ENCODE results near the gene CASZ1. TPM values are rescaled to one million over a fixed set of nuclear protein-coding genes. Genes with fewer than 3 reads are reported as not detected.

Gene CASZ1
- total RNA-seq, 3 donors from 2014 or later (not counting 1 experiment from before 2014, with no cell fraction given), result 55.9 to 83.0 (median 70.6) TPM

DNA sequence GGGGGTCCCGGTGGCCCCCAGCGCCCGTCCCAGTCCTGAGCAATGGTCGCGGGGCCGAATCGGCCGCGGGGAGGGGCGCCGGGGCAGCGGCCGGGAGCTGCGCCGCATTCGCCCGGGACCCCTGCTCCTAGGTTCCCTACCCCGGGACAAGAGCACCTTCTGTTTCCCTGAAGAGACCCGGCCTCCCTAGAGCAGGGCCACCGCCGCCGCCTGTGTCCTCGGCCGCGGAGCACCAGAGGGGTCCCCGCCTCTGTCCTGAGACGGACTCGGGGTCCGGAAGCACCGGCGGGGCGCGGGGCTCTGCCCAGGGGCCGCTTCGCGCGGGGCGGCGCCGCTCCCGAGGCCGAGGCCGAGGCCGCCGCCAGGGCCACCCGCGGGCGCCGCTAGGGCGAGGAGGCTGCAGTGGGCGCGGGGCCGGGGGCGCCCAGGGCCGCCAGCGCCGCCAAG, 157.9 kb downstream of the CASZ1 start:
- no peaks in the 10 kb centered on the region for H3K9me3 Mint-ChIP-seq
- DNase-seq, result no peak
- no peak overlapping the region for H3K27ac ChIP-seq (ENCODE audit: low read length)
- H3K36me3 ChIP-seq (ENCODE audit: control insufficient read depth, insufficient read depth, low read length), result no peaks in the 10 kb centered on the region
- H3K27me3 Mint-ChIP-seq (ENCODE audit: low read depth in 2 of 2), result no peaks in the 10 kb centered on the region
- H3K27me3 ChIP-seq (ENCODE audit: control insufficient read depth, insufficient read depth, low read length), result no peaks in the 10 kb centered on the region
- TF ChIP-seq, protein P1, sequence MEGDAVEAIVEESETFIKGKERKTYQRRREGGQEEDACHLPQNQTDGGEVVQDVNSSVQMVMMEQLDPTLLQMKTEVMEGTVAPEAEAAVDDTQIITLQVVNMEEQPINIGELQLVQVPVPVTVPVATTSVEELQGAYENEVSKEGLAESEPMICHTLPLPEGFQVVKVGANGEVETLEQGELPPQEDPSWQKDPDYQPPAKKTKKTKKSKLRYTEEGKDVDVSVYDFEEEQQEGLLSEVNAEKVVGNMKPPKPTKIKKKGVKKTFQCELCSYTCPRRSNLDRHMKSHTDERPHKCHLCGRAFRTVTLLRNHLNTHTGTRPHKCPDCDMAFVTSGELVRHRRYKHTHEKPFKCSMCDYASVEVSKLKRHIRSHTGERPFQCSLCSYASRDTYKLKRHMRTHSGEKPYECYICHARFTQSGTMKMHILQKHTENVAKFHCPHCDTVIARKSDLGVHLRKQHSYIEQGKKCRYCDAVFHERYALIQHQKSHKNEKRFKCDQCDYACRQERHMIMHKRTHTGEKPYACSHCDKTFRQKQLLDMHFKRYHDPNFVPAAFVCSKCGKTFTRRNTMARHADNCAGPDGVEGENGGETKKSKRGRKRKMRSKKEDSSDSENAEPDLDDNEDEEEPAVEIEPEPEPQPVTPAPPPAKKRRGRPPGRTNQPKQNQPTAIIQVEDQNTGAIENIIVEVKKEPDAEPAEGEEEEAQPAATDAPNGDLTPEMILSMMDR (IDR thresholded peaks at IDR 0.05), result no peak
- H3K27ac Mint-ChIP-seq, result no peak overlapping the region
- ATAC-seq, result peak in 2 of 3 donors; percentile 26 to 41
- 25% methylated on average over 57 of the region's 57 CpGs for WGBS (ENCODE audit: insufficient coverage)
- H3K4me3 ChIP-seq (ENCODE audit: low read length), result no peak overlapping the region
- no peaks in the 10 kb centered on the region for H3K9me3 ChIP-seq (ENCODE audit: control insufficient read depth, insufficient read depth, low read length)
- H3K4me1 ChIP-seq (ENCODE audit: control insufficient read depth, insufficient read depth, low read length), result peaks cover 6% of the 10 kb centered on the region
- H3K4me3 Mint-ChIP-seq, result no peak overlapping the region
- H3K36me3 Mint-ChIP-seq, result no peaks in the 10 kb centered on the region
- intact Hi-C loops (cut with micrococcal nuclease), result loop anchor here (1.0 kb wide), 1 partner anchor 131 kb away; no protein-coding TSS in a partner anchor
- peaks cover 0 to 5% of the 10 kb centered on the region in 2 donors for H3K4me1 Mint-ChIP-seq

DNA sequence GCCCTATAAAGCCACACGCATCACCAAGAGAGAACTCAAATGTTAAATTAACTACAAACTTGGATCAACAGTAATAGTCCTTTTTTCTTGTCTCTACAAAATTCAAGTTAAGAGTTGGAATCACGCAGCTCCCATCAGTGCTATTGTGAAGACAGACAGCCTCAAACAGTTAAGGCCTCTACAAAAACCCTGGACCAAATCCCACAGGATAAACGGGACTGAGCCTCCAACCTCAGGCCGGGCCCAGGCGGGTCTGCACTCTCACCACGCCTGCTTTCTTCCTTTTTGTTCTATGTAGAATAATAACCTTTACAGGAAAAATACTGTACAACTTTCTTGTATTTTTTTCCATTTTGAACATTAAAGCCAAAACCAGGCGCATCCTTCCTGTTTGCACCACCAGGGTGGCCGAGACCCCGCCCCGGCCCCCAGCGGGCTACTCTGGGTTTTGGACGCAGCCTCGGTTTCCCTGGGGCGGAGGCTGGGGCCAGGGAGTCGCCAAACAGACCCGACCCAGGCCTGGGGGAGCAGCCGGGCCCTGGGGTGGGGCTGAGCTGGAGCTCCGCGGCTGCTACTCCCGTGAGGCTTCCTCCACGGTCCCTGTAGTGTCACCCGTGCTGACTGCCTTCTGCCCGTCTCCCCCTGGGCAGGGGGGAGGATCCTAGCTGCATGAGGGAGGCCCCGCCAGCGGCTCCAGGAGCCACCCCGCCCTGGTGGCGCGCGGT, 158.4 kb downstream of the CASZ1 start:
- whole genome bisulfite sequencing (ENCODE audit: insufficient coverage), result 51% methylated on average over 28 of the region's 29 CpGs
- intact Hi-C loops (cut with micrococcal nuclease), result loop anchor here (1.0 kb wide), 1 partner anchor 131 kb away; no protein-coding TSS in a partner anchor
- H3K27me3 ChIP-seq (ENCODE audit: control insufficient read depth, insufficient read depth, low read length), result no peaks in the 10 kb centered on the region
- H3K27ac Mint-ChIP-seq, result no peak overlapping the region
- no peak overlapping the region for H3K4me3 Mint-ChIP-seq
- no peak overlapping the region for H3K27ac ChIP-seq (ENCODE audit: low read length)
- peaks cover 0 to 5% of the 10 kb centered on the region in 2 donors for H3K4me1 Mint-ChIP-seq
- peak in 2 of 3 donors; percentile 58 to 65 for ATAC-seq
- no peak overlapping the region for H3K4me3 ChIP-seq (ENCODE audit: low read length)
- TF ChIP-seq, protein P1 (IDR thresholded peaks at IDR 0.05), result no peak
- DNase-seq, result no peak
- H3K9me3 Mint-ChIP-seq, result no peaks in the 10 kb centered on the region
- H3K27me3 Mint-ChIP-seq (ENCODE audit: low read depth in 2 of 2), result no peaks in the 10 kb centered on the region
- H3K4me1 ChIP-seq (ENCODE audit: control insufficient read depth, insufficient read depth, low read length), result peaks cover 6% of the 10 kb centered on the region
- H3K36me3 ChIP-seq (ENCODE audit: control insufficient read depth, insufficient read depth, low read length), result no peaks in the 10 kb centered on the region
- H3K9me3 ChIP-seq (ENCODE audit: control insufficient read depth, insufficient read depth, low read length), result no peaks in the 10 kb centered on the region
- no peaks in the 10 kb centered on the region for H3K36me3 Mint-ChIP-seq

DNA sequence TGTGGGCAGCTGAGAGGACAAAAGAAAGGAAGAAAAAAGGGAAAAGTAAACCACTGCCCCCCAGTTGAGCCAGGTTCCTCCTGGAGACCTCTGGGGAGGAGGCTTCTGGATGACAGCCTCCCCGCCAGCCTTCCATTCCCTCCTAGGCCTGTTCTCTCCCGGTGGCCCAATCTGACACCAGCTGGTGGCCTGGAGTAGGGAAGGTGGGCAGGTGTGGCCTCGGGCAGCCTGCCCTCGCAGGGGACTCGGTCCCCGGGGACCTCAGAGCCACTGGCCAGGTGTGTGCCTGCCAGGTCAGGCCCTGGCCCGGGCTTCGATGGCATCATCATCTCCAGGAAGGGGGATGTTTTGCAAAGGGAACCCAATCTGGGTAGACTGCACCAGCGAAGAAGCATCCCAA, 159.0 kb downstream of the CASZ1 start:
- TF ChIP-seq, protein P1 (IDR thresholded peaks at IDR 0.05), result no peak
- no peaks in the 10 kb centered on the region for H3K36me3 Mint-ChIP-seq
- H3K4me1 ChIP-seq (ENCODE audit: control insufficient read depth, insufficient read depth, low read length), result peaks cover 6% of the 10 kb centered on the region
- intact Hi-C loops (cut with micrococcal nuclease), result no loop called here
- ATAC-seq (no peak), DNase-seq (no peak)
- no peaks in the 10 kb centered on the region for H3K27me3 ChIP-seq (ENCODE audit: control insufficient read depth, insufficient read depth, low read length)
- H3K27ac Mint-ChIP-seq, result no peak overlapping the region
- H3K9me3 ChIP-seq (ENCODE audit: control insufficient read depth, insufficient read depth, low read length), result no peaks in the 10 kb centered on the region
- H3K4me3 Mint-ChIP-seq, result peak overlapping the region; percentile 25
- H3K27ac ChIP-seq (ENCODE audit: low read length), result no peak overlapping the region
- WGBS (ENCODE audit: insufficient coverage), result 86% methylated on average over 9 of the region's 9 CpGs
- no peaks in the 10 kb centered on the region for H3K9me3 Mint-ChIP-seq
- peaks cover 0 to 5% of the 10 kb centered on the region in 2 donors for H3K4me1 Mint-ChIP-seq
- no peaks in the 10 kb centered on the region for H3K36me3 ChIP-seq (ENCODE audit: control insufficient read depth, insufficient read depth, low read length)
- no peak overlapping the region for H3K4me3 ChIP-seq (ENCODE audit: low read length)
- no peaks in the 10 kb centered on the region for H3K27me3 Mint-ChIP-seq (ENCODE audit: low read depth in 2 of 2)
